GM18870 (cell line): ENCODE measurements around the gene TGFBI.

Experiments
- ATAC-seq: cut with Tn5 transposase; IDR thresholded peaks from one replicate; pipeline ENCODE4 v1.9.1; 2021; ENCODE audit warnings: moderate library complexity; ENCODE audit not compliant: unreplicated experiment

TGFBI gene

DNA sequence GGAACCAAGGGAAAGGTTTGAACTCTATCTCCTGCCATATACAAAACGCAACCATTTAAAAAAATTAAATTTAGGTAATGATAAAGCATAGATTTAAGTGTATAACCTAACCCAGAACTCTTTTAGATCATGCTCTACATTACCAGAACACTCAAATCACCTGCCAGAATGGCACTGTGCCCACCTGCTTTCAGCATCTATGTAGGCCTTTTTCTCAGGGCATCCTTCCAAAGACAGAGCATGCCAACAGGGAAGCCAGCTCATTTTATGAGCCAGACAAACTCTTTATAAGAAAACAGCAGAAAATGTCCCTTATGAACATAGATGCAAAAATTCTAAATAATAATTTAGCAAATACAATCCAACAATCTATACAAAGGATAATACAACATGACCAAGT, 55.9 kb downstream of the TGFBI start:
- ATAC-seq, result no peak

GRCh38 chr5:136086783-136087566, 58.2 kb downstream of the TGFBI start:
- no peak for ATAC-seq

- ATAC-seq, result no peak
Observed at GRCh38 chr5:136087961-136088871, 59.4 kb downstream of the TGFBI start.

GRCh38 chr5:136089791-136090190, 61.0 kb downstream of the TGFBI start:
- ATAC-seq, result no peak

- no peak for ATAC-seq
Observed at GRCh38 chr5:136090319-136090718, 61.5 kb downstream of the TGFBI start.

DNA sequence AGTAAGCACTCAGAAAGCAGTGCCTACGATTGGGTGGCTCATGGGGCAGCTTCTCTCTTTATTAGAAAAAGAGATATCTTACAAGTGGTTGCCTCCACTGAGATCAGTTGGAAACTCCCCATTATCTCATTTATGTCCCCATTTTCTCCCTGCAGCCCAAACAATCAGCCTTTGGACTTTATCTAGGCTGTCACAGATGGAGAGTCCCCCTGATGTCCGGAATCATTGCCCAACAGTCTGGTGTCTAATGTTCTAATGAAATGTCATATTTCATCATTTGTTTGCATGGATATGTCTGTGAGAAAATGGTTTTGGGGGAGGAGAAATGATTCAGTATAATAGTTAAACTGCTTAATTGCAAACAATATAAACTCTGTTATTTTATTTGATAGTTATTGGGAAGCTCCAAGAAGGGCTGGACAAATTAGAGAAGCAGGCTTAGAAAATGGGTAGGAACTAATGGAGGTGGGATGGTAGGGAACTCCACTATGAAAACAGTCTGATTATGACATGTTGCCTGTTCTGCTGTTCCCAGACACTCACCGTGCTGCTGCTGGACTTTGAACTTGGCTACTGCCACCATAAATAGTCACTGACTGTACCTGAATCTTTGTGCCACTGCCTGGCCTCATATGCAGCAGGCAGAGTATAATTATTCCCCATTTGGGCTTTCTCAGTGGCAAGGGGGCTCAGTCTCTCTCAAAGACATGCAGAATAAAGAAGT, 65.6 kb downstream of the TGFBI start:
- ATAC-seq, result no peak

- ATAC-seq, result no peak
Observed at GRCh38 chr5:136094913-136095641, 66.3 kb downstream of the TGFBI start.

- no peak for ATAC-seq
Observed at GRCh38 chr5:136098176-136098575, 69.4 kb downstream of the TGFBI start.

DNA sequence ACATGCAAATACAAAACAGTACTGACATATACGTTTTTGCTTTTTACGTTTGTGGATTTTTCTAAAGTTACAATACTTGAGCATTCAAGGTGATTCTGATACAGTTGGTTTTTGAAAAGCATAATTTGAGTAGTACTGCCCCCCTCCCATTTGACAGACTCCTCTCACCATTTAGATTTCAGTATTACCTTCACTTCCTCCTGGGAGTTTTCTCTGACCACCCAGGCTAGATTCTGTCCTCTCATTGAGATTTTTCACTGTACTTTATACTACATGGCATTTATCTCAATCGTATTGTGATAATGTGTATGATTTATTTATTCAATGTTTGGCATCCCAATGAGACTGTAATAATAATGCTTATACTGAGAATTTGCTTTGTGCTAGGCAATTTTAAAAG, 71.1 kb downstream of the TGFBI start:
- ATAC-seq, result no peak

DNA sequence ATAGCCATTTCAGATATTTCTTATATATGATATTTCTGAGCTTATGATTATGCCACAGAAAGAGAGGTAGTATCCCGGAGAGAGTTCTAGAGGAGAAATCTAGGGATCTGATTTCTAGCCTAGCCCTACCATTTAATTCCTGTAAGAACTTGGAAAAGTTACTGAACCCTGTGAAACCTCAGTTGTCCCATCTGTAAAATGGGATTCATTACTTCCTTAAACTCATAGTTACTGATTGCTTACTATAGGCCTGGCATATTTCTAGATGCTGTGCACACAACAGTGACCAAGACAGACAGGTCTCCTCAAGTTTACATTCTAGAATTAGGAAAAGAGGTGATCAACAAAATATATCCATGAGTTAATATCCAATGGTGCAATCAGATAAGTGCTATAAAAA, 73.1 kb downstream of the TGFBI start:
- ATAC-seq, result no peak

- ATAC-seq, result peak; percentile 80
Observed at GRCh38 chr5:136103118-136103517, 74.3 kb downstream of the TGFBI start.

GRCh38 chr5:136104306-136104965, 75.6 kb downstream of the TGFBI start:
- ATAC-seq, result no peak

- ATAC-seq, result no peak
Observed at GRCh38 chr5:136106351-136107031, 77.7 kb downstream of the TGFBI start.

DNA sequence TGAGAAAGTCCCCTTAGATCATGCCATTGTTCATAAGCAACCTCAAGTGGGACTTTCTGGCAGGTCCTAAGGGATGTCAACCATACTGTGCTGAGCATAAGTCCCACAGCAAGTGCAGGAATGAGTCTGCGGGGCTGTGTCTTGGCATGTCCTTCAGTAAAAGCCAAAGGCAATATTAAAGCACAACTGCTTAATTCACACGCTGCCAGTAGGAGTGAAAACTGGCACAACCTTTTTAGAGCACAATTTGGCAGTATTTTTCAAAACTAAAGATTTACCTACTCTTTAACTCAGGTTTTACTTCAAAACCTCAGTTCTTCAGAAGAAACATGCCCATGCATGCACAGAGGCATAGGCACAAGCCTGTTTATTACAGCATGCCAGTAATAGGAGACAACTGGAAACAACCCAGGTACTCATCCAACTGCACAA, 79.4 kb downstream of the TGFBI start:
- peak; percentile 64 for ATAC-seq

DNA sequence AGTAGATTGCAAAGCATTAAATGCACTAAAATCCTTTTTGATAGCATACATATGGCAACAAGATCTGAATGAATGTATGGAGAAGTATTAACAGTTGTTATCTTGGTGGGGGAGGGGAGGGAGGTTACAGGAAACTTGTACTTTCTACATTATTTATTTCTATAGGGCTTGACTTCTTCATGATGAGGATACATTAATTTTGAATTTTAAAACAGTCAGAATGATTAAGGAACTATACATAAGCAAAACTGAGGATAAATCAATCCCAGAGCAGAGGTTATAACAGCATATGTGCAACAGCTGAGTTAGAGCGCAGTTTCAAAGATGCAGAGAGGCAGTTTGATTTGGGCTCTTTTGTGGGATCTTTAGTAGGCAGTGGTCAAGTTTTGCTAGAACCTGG, 80.0 kb downstream of the TGFBI start:
- no peak for ATAC-seq

DNA sequence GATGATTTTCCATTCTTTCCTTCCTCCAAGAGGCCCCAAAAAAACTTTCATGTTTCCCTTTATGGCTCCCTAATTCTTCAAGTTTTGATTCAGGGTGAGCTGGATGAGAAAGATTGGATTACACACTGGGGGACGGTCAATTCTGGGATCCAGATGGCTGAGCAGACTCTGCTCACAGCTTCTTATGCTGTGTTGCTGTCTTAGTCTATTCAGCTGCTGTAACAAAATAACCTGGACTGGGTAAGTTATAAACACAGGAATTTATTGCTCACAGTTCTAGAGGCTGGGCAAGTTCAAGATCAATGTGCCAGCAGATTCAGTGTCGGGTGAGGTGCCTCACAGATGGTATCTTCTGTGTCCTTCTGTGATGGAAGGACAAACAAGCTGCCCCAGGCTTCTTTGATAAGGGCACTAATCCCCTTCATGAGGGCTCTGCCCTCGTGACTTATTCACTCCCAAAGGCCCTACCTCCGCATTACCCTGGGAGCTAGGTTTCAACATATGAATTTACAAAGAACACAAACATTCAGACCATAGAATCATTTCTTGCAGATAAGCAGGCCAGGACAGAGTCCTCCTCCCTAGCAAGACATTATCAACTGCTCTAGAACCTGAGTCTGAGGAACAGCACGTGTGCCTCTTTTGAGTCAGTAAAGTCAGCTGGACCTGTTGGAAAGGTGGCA, 80.8 kb downstream of the TGFBI start:
- no peak for ATAC-seq
